Activated CD4-positive, alpha-beta T cell treated with anti-CD3 and anti-CD28 coated beads, Interleukin-2, amount 10 ng/mL, durations not matched to agents 24 days and 14 days (primary cell): ENCODE data around the gene ABRACL. TPM values are rescaled to one million over a fixed set of nuclear protein-coding genes. Genes with fewer than 3 reads are reported as not detected.
"Not testable (repeated sequence)": the region's sequence is repeated elsewhere in the genome, so short reads cannot be mapped to it uniquely, and the experiment has no call there.

ENCODE experiments used
- DNase-seq: peaks from one replicate; pipeline ENCODE4 v3.0.0; 2022
- H3K27ac Mint-ChIP-seq: one replicate; pipeline ENCODE4 v1.8.0; 2022; ENCODE audit warnings: mild to moderate bottlenecking, mixed read lengths
- H3K27me3 Mint-ChIP-seq: one replicate; pipeline ENCODE4 v1.8.0; 2022; ENCODE audit warnings: mixed read lengths
- H3K36me3 Mint-ChIP-seq: one replicate; pipeline ENCODE4 v1.8.0; 2022; ENCODE audit warnings: low read depth, mild to moderate bottlenecking, mixed read lengths
- H3K4me1 Mint-ChIP-seq: one replicate; pipeline ENCODE4 v1.8.0; 2021; ENCODE audit warnings: mixed read lengths
- H3K4me3 Mint-ChIP-seq: one replicate; pipeline ENCODE4 v1.8.0; 2022; ENCODE audit warnings: mild to moderate bottlenecking, moderate library complexity, mixed read lengths
- H3K9me3 Mint-ChIP-seq: one replicate; pipeline ENCODE4 v1.8.0; 2021; ENCODE audit warnings: mixed read lengths
- intact Hi-C: fragments of 100-400 bp; cut with micrococcal nuclease; formaldehyde crosslinking; loops from one replicate; pipeline ENCODE4 v1.15.1; 2023
- total RNA-seq: library from RNA; stranded (reverse); gene quantifications from 2 replicates; pipeline ENCODE4 v1.2.3, GENCODE V29; 2022

Gene ABRACL, protein sequence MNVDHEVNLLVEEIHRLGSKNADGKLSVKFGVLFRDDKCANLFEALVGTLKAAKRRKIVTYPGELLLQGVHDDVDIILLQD
- total RNA-seq = 131 and 134 TPM in 2 replicates

DNA sequence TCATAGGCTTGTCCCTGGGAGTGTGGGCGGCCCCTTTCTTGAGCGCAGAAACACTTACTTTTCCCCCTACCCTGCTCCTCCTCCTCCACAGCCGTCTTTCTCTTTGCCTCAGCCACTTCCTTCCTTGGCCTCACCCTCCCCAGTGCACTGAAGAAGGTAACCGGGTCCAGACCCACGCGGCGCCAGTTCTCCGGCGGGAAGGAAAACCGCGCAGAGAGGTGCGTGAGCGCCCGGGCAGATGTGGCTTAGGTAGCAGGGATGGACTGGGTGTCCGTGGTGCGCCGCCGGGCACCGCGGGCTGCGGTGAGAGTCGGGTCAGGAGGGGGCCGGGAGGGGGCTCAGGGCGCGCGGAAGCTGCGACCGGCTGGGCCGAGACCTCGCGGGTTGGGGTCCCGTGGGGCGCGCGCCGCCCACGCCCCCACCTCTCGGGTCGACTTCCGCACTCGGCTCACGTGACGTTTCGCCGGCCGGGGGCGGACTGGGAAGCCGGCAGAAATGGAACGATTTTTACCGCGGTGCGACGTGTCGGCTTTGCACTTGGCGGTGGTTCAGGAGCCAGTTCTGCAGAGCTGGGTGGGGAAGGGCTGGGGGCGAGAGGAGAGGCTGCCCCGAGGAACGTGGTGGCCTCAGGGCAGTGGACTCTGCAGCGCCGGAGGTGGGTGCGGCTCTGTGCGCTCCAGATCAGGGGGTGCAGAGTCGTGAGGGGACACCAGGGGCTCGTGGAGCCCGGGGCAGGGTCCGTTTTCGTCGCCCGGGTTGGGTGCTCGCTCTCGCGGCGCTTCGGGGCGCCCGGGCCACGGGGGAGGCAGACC is at the start of gene ABRACL:
TSS of gene ABRACL (plus strand) at position 88 of the 812 bp plus-strand sequence. CDS start 5,416 bp downstream, outside the sequence.
- Mint-ChIP-seq H3K4me3 (no peak within 1 kb of the TSS), H3K9me3 (no peaks in the 10 kb centered on the region), H3K27ac (peak within 1 kb of the TSS; percentile 85), H3K36me3 (peaks cover 10% of the 10 kb centered on the region), H3K27me3 (no peaks in the 10 kb centered on the region), H3K4me1 (peaks cover 21% of the 10 kb centered on the region)
- intact Hi-C loops = loop anchor here (1.0 to 10.0 kb wide), 8 partner anchors 41 to 346 kb away; partner anchors contain the start of genes CITED2, HECA and REPS1
- DNase-seq = peak; percentile 94

DNA sequence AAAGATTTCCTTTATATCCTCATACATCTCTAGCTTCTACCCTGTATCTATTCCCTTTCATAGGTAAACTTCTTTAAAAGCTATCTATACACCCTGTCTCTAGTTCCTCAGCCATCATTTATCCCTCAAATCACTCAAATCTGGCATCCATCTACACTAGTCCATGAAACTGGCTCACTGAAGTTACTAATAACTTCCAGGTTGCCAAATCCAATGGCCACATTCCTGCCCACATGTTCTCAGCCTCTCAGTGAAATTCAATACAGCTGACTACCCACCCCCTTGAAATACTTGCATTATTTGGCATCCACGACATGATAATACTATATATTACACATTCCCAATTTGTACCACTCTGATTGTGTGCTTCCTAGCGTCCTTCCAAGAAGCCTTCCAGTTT is 49.2 kb upstream of the ABRACL start:
- Mint-ChIP-seq H3K36me3 (no peaks in the 10 kb centered on the region), H3K27ac (no peak overlapping the region), H3K27me3 (no peaks in the 10 kb centered on the region), H3K9me3 (no peaks in the 10 kb centered on the region), H3K4me1 (peaks cover 21% of the 10 kb centered on the region), H3K4me3 (no peak overlapping the region)
- DNase-seq = no peak
- intact Hi-C loops = no loop called here

DNA sequence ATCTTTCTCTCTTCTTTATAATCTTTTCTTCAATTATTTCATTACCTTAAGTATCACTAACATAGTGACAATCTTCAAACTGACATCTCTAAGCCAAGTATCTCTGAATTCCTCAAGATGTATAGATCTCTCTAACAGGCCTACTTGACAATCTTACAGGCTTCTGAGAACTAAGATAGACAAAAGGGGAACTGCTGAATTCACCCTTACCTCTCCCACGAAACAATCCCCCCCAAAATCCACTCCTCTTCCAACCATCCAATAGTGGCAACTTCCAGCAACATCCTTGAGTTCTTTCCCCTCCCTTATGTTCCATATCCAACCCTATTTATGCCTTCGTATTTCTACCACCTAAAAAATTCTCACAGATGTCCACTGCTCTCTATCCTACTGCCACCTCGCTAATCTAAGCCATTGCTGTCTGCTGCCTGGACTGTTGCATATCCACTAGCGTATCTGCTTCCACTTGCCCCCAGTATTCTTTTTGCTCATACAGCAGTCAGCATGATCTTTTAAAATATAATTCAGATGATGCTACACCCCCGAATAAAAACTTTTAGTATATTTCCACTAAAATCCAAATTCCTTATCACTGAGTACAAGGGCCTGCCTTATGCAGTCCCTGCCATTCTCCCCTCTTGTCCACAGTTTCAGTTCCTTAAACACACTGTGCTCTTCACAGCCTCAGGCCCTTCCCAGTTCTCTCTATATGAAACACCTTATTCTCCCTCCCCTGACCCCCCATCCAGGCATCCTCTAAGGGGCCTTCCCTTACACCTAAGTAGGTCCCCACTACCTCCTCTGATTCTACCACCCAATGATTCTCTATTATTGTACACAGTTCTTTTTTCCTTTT is 48.5 kb upstream of the ABRACL start:
- Mint-ChIP-seq H3K9me3 (no peaks in the 10 kb centered on the region), H3K4me3 (no peak overlapping the region), H3K27me3 (no peaks in the 10 kb centered on the region), H3K27ac (no peak overlapping the region), H3K4me1 (peaks cover 17% of the 10 kb centered on the region), H3K36me3 (no peaks in the 10 kb centered on the region)
- intact Hi-C loops = no loop called here
- DNase-seq = no peak

GRCh38 chr6:138981416-138981815 is 47.1 kb upstream of the ABRACL start:
- DNase-seq = no peak
- no peaks in the 10 kb centered on the region for H3K27me3 Mint-ChIP-seq
- no peaks in the 10 kb centered on the region for H3K9me3 Mint-ChIP-seq
- H3K27ac Mint-ChIP-seq = no peak overlapping the region
- intact Hi-C loops = loop anchor here (1.0 kb wide), 1 partner anchor 8 kb away; no protein-coding TSS in a partner anchor
- H3K4me3 Mint-ChIP-seq = no peak overlapping the region
- H3K4me1 Mint-ChIP-seq = peaks cover 23% of the 10 kb centered on the region
- H3K36me3 Mint-ChIP-seq = no peaks in the 10 kb centered on the region

DNA sequence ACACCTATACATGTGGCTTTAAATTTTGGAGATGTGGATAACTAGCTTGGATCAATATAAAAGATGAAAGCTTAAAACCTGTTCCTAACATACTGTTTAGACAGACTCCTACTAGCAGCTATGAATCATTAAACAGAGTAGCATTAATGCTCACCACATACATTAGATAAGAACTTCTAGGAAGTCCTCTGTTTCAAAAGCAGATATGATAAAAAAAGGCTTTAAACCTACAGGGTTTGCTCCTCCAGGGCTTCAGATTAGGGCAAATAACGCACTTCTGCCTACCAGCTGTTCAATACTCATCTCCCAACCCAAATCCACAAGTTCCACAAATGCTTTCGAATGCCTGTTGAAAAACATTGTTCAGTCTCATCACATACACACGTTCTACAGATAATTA is 42.0 kb upstream of the ABRACL start:
- Mint-ChIP-seq H3K36me3 (no peaks in the 10 kb centered on the region), H3K4me3 (peak overlapping the region; percentile 88), H3K4me1 (peaks cover 21% of the 10 kb centered on the region), H3K9me3 (no peaks in the 10 kb centered on the region), H3K27ac (peak overlapping the region; percentile 73), H3K27me3 (no peaks in the 10 kb centered on the region)
- intact Hi-C loops = loop anchor here (5.0 kb wide), 4 partner anchors 126 to 394 kb away; partner anchors contain the start of gene TXLNB
- no peak for DNase-seq

DNA sequence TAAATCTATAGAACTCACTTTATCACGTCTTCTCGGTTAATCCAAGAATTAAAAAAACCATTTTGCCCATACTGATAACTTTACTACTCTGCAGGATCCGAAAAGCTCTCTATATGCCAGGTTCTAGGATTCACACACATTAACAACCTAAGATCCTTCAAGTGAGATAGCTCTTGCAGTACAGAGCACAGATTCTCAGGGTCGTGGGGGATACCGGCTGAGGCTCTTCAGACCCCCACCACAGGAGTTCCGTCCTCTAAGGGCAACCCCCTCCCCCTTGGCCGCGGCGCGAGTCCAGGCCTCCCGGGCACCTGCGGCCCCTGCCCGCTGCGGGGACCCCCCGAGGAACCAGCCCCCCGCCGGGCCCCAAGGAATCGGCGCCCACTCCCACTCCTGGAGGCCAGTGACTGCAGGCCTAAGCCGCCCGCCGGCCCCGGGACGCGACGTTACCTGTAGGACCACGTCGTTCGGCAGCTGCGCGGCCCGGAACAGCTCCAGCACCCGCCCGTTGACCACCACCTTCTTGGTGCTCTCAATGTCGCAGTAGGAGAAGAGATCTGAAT is 41.4 kb upstream of the ABRACL start:
- intact Hi-C loops = loop anchor here (5.0 kb wide), 4 partner anchors 125 to 395 kb away; partner anchors contain the start of gene TXLNB
- peaks cover 19% of the 10 kb centered on the region for H3K4me1 Mint-ChIP-seq
- H3K4me3 Mint-ChIP-seq = peak overlapping the region; percentile 88
- H3K27ac Mint-ChIP-seq = peak overlapping the region; percentile 73
- H3K9me3 Mint-ChIP-seq = no peaks in the 10 kb centered on the region
- DNase-seq = no peak
- H3K36me3 Mint-ChIP-seq = no peaks in the 10 kb centered on the region
- H3K27me3 Mint-ChIP-seq = no peaks in the 10 kb centered on the region

DNA sequence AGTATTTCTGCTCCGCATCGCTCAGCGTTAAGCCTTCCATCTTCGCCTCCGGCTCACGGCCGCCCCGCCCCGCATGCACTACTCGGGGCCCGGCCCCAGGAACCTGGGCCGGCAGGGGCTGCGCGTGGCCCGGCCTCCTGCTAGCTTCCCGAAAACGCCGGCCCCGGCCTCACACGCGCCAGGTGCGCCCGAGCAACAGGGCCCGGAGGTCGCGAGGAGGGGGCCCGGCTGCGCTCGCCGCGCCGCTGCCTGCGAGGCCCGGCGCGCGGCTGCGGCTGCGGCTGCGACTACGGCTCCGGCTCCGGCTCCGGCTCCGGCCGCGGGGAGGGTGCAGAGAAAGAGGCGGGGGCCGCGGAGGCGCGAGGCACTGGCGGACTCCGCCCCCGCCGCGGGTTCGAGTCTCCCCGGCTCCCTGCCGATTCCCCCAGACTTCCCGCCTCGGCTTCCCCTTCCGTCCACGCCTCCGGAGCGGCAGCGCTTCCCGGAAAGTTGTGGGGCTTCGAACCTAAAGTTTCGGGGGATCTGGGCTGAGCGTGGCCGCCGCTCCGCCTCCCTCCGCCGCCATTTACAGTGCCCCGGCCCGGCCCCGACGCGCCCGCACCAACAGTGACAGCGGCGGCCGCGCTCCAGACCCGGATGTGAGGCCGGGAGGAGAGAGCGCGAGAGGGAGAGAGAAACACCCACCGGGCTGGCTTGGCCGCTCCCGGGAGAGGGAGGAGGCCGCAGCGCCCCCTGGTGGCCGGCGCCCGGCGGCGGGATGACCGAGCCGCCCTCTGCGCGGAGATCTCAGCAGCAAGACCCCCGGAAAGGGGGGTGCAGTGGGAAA is 40.7 kb upstream of the ABRACL start, which contains the start of gene REPS1:
TSS of gene REPS1 (minus strand) at position 611 of the 826 bp plus-strand sequence. CDS start at position 40, 571 bp downstream.
- no peaks in the 10 kb centered on the region for H3K9me3 Mint-ChIP-seq
- peaks cover 19% of the 10 kb centered on the region for H3K4me1 Mint-ChIP-seq
- H3K27ac Mint-ChIP-seq = peak within 1 kb of the TSS; percentile 97
- peaks cover under 1% of the 10 kb centered on the region for H3K27me3 Mint-ChIP-seq
- intact Hi-C loops = loop anchor here (1.0 to 5.0 kb wide), 9 partner anchors 40 to 396 kb away; partner anchors contain the start of genes ABRACL, CCDC28A, CITED2 and TXLNB
- peak within 1 kb of the TSS; percentile 91 for H3K4me3 Mint-ChIP-seq
- peak; percentile 98 for DNase-seq
- H3K36me3 Mint-ChIP-seq = no peaks in the 10 kb centered on the region

- Mint-ChIP-seq H3K27ac (peak overlapping the region; percentile 97), H3K4me1 (peaks cover 19% of the 10 kb centered on the region), H3K4me3 (peak overlapping the region; percentile 91), H3K9me3 (no peaks in the 10 kb centered on the region), H3K27me3 (peaks cover 4% of the 10 kb centered on the region), H3K36me3 (no peaks in the 10 kb centered on the region)
- DNase-seq = no peak
- intact Hi-C loops = loop anchor here (1.0 to 5.0 kb wide), 9 partner anchors 40 to 396 kb away; partner anchors contain the start of genes ABRACL, CCDC28A, CITED2 and TXLNB
Observed at GRCh38 chr6:138988469-138988834, 40.1 kb upstream of the ABRACL start.

DNA sequence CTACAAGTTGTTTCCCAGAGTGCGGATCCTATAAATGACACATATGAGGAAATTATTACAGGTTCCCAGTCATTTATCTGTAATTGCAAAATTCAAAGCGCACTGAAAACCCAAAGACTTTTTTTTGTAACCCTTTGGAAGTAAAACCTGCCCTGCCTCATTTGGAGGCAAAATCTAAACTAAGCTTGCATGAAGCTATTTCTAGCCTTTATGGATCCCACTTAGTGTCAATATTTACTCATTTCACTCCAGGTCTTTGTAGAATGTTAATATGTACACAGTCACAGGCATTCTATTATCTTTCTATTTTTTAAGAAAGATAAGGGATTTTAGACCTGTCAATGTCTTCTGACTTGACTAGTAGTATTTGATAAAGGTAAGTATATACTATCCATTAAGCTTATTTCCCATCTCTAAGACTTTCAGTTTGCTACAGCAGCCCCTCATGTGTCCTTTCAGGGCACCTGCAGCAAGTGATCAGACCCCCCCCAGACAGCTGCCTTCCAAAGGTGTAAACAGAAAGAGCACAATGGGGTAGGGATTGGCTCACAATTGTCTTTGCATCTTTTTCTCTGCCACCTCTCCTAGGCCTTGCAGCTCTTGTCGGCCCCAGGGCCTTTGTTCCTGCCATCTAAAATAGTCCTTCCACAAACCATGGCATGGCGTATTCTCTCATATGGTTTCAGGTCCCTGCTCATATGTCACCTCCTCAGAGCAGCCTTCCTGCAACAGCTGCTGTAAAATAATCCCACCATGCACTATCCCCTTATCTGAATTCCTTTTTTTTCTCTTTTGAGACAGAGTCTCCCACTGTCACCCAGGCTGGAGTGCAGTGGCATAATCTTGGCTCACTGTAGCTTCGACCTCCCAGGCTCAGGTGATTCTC is 39.2 kb upstream of the ABRACL start:
- Mint-ChIP-seq H3K4me3 (no peak overlapping the region), H3K36me3 (no peaks in the 10 kb centered on the region), H3K9me3 (no peaks in the 10 kb centered on the region), H3K4me1 (peaks cover 19% of the 10 kb centered on the region), H3K27me3 (peaks cover 5% of the 10 kb centered on the region), H3K27ac (no peak overlapping the region)
- intact Hi-C loops = loop anchor here (2.0 to 5.0 kb wide), 5 partner anchors 123 to 397 kb away; partner anchors contain the start of genes CITED2 and TXLNB
- no peak for DNase-seq

- intact Hi-C loops = no loop called here
- Mint-ChIP-seq H3K4me3 (no peak overlapping the region), H3K27ac (no peak overlapping the region), H3K36me3 (no peaks in the 10 kb centered on the region), H3K27me3 (peaks cover 9% of the 10 kb centered on the region), H3K4me1 (peaks cover 13% of the 10 kb centered on the region), H3K9me3 (no peaks in the 10 kb centered on the region)
- no peak for DNase-seq
Observed at GRCh38 chr6:138991206-138991605, 37.3 kb upstream of the ABRACL start.

- H3K9me3 Mint-ChIP-seq, intact Hi-C loops, H3K4me3 Mint-ChIP-seq, H3K27ac Mint-ChIP-seq, H3K36me3 Mint-ChIP-seq, DNase-seq, H3K4me1 Mint-ChIP-seq, H3K27me3 Mint-ChIP-seq: not testable (repeated sequence)
Observed at GRCh38 chr6:138992965-138993364, 35.6 kb upstream of the ABRACL start.

GRCh38 chr6:138993410-138993809 is 35.1 kb upstream of the ABRACL start:
- intact Hi-C loops, H3K4me1 Mint-ChIP-seq, DNase-seq, H3K36me3 Mint-ChIP-seq, H3K27me3 Mint-ChIP-seq, H3K9me3 Mint-ChIP-seq, H3K4me3 Mint-ChIP-seq, H3K27ac Mint-ChIP-seq: not testable (repeated sequence)
